Gastroesophageal sphincter (tissue), 3 donors: ENCODE results near the gene MRFAP1L1.

Experiments
- POLR2A ChIP-seq, 2 donors: fragments of 450-650 bp; IDR thresholded peaks; one replicate each; pipeline ENCODE4 v1.6.1; 2017; ENCODE audit warnings: antibody characterized with exemption in 2 of 2, mild to moderate bottlenecking in 2 of 2, moderate library complexity in 1 of 2
- TF ChIP-seq, protein P1 (sequence below), 4 experiments: fragments of 200-600 bp in 2 of 4; fragments of 450-650 bp in 2 of 4; sonication (generic) in 1 of 4; IDR thresholded peaks; one replicate each; pipeline ENCODE4 v1.5.1; 2017 to 2019; ENCODE audit warnings: antibody characterized with exemption in 4 of 4, mild to moderate bottlenecking in 2 of 4, moderate library complexity in 2 of 4

DNA sequence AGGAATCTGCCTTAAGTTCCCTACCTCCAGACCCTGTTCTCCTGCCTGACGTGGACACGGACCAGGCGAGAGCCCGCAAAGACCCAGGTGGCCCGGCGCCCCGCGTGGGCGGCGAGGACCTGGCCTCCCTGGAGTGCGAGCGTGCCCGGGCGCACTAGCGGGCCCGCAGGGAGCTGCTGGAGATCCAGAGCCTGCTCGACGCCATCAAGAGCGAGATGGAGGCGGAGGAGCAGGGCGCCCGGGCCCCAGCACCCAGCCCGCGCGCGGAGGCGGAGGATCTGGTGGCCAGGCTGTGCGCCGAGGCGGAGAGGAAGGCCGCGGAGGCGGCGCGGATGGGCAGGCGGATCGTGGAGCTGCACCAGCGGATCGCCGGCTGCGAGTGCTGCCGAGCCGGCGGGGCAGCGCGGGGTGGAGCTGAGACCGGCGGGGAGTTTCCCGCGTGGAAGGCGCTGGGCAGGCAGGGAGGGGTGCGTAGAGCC, 51.0 kb downstream of the MRFAP1L1 start:
- TF ChIP-seq, protein P1, sequence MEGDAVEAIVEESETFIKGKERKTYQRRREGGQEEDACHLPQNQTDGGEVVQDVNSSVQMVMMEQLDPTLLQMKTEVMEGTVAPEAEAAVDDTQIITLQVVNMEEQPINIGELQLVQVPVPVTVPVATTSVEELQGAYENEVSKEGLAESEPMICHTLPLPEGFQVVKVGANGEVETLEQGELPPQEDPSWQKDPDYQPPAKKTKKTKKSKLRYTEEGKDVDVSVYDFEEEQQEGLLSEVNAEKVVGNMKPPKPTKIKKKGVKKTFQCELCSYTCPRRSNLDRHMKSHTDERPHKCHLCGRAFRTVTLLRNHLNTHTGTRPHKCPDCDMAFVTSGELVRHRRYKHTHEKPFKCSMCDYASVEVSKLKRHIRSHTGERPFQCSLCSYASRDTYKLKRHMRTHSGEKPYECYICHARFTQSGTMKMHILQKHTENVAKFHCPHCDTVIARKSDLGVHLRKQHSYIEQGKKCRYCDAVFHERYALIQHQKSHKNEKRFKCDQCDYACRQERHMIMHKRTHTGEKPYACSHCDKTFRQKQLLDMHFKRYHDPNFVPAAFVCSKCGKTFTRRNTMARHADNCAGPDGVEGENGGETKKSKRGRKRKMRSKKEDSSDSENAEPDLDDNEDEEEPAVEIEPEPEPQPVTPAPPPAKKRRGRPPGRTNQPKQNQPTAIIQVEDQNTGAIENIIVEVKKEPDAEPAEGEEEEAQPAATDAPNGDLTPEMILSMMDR (IDR thresholded peaks at IDR 0.05) = no peak
- no peak for TF ChIP-seq POLR2A (IDR thresholded peaks at IDR 0.05)
